ENCODE measurements around the gene ZSWIM5. TPM values are rescaled to one million over a fixed set of nuclear protein-coding genes. Genes with fewer than 3 reads are reported as not detected.

ZSWIM5 gene
- total and polyA plus RNA-seq, 2 of the 8 experiments (the other 6 are each of a cell fraction or from before 2014, with no cell fraction given): 2.5 to 3.9 TPM

DNA sequence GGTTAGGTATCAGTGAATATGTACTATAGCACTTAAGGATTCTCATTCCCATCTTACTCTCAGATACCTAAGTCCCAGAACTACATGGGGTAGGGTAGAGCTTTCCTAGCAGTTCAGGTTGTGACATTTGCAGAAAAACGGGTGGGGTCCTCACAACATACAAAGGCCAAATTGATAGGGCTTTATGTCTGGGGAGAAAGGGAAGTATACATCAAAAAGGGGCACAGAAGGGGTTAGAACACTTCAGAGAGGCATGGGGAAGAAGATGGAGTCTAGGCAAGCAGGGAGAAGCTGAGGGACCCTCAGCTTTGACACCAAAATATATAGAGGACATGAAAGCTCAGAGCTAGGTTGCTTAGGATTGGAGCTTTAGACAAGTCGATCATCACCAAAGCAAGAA, 190.7 kb downstream of the ZSWIM5 start:
- no peak overlapping the region for H3K4me3 ChIP-seq (ENCODE audit: extremely low read depth in 1 of 4, insufficient read depth in 2 of 4, low read depth in 3 of 4, low read length in 4 of 4)
- H4K20me1 ChIP-seq (replicated peaks in 1 of 2; ENCODE audit: control insufficient read depth in 1 of 2, insufficient read depth in 2 of 2, low read length in 2 of 2): peaks cover 0 to 2% of the 10 kb centered on the region in 2 experiments
- no peak overlapping the region for H3K4ac ChIP-seq (replicated peaks; ENCODE audit: insufficient read length, low read depth, low read length)
- no peak overlapping the region for H3K18ac ChIP-seq (ENCODE audit: extremely low read depth, low read length)
- ChIA-PET POLR2A (ENCODE audit: partially characterized antibody) (no interaction called here), CTCF (ENCODE audit: partially characterized antibody) (interaction anchor here (0.7 to 15.4 kb wide), 8 partner anchors 14 to 478 kb away, joined by 3 to 424 read pairs (median 5); partner anchors contain the start of gene HPDL)
- DNase-seq (ENCODE audit: low read depth in 1 of 2, low spot score in 2 of 2) (no peak), FAIRE-seq (no peak)
- WGBS, 2 experiments (ENCODE audit: extremely low coverage in 1 of 2, insufficient coverage in 1 of 2, insufficient read length in 1 of 2, insufficient replicate concordance in 2 of 2, low coverage in 1 of 2, low lambda C conversion rate in 2 of 2, missing lambda C conversion rate in 1 of 2): 80% methylated on average over 2 of the region's 2 CpGs; no CpG with 5 or more reads in 1 of the 2 experiments
- no peak overlapping the region for H3K56ac ChIP-seq (replicated peaks; ENCODE audit: insufficient read length, low read depth, low read length)
- H3K9me3 ChIP-seq (ENCODE audit: insufficient read depth in 2 of 2, low read depth in 1 of 2, low read length in 1 of 2): no peaks in the 10 kb centered on the region
- no peak overlapping the region for H2BK12ac ChIP-seq (ENCODE audit: low read depth, low read length)
- H2BK5ac ChIP-seq (ENCODE audit: low read depth, low read length): no peak overlapping the region
- H3K23ac ChIP-seq (ENCODE audit: insufficient read length): no peak overlapping the region
- H3K23me2 ChIP-seq (ENCODE audit: low read depth, low read length): peaks cover 6% of the 10 kb centered on the region
- no peak overlapping the region for H2AK5ac ChIP-seq (ENCODE audit: low read depth, low read length)
- H3K79me2 ChIP-seq (ENCODE audit: control insufficient read depth in 1 of 2, insufficient read depth in 2 of 2, low read length in 2 of 2): no peaks in the 10 kb centered on the region; a peak in 1 of 4 replicates
- no peaks in the 10 kb centered on the region for H3K27me3 ChIP-seq (replicated peaks in 1 of 4; ENCODE audit: control insufficient read depth in 3 of 4, extremely low read depth in 1 of 4, insufficient read depth in 3 of 4, low read length in 3 of 4)
- TF ChIP-seq KDM5A (IDR thresholded peaks at IDR 0.05; ENCODE audit: low read length): no peak
- TF ChIP-seq KDM1A (IDR thresholded peaks at IDR 0.05; ENCODE audit: borderline replicate concordance, low read length): no peak
- TF ChIP-seq CREB1 (IDR thresholded peaks at IDR 0.05): no peak
- TF ChIP-seq BACH1 (IDR thresholded peaks at IDR 0.05; ENCODE audit: low read length): no peak
- TF ChIP-seq, protein P1, sequence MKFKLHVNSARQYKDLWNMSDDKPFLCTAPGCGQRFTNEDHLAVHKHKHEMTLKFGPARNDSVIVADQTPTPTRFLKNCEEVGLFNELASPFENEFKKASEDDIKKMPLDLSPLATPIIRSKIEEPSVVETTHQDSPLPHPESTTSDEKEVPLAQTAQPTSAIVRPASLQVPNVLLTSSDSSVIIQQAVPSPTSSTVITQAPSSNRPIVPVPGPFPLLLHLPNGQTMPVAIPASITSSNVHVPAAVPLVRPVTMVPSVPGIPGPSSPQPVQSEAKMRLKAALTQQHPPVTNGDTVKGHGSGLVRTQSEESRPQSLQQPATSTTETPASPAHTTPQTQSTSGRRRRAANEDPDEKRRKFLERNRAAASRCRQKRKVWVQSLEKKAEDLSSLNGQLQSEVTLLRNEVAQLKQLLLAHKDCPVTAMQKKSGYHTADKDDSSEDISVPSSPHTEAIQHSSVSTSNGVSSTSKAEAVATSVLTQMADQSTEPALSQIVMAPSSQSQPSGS (IDR thresholded peaks at IDR 0.05; ENCODE audit: low read length): no peak
- TF ChIP-seq CTCF (IDR thresholded peaks at IDR 0.05; ENCODE audit: control extremely low read depth in 1 of 3, insufficient read depth in 1 of 3, low read depth in 1 of 3, low read length in 3 of 3): no peak
- TF ChIP-seq ASH2L (IDR thresholded peaks at IDR 0.05; ENCODE audit: low read length): no peak
- H4K5ac ChIP-seq (ENCODE audit: insufficient read length, low read depth, low read length): no peak overlapping the region
- no peak overlapping the region for H4K91ac ChIP-seq (replicated peaks; ENCODE audit: insufficient read length, low read length)
- no peak overlapping the region for H3K27ac ChIP-seq (ENCODE audit: low read depth, low read length)
- no peak overlapping the region for H4K8ac ChIP-seq (ENCODE audit: extremely low read depth, insufficient read depth, low read length)
- H3K4me1 ChIP-seq (replicated peaks in 1 of 4; ENCODE audit: control insufficient read depth in 3 of 4, insufficient read depth in 4 of 4, low read length in 3 of 4): peaks cover 0 to 5% (median 4%) of the 10 kb centered on the region in 4 experiments; a peak in 5 of 7 replicates
- H2BK20ac ChIP-seq (ENCODE audit: low read length): no peak overlapping the region
- H3K9ac ChIP-seq (replicated peaks in 1 of 4; ENCODE audit: extremely low read depth in 1 of 4, low read depth in 3 of 4, low read length in 3 of 4): no peak overlapping the region
- no peak overlapping the region for H3K14ac ChIP-seq (ENCODE audit: insufficient read length)
- H2AFZ ChIP-seq (ENCODE audit: low read length): no peak overlapping the region
- H3K79me1 ChIP-seq (ENCODE audit: low read depth, low read length): no peaks in the 10 kb centered on the region
- H2BK15ac ChIP-seq (ENCODE audit: low read length): no peak overlapping the region
- H3K36me3 ChIP-seq (ENCODE audit: control insufficient read depth in 2 of 4, insufficient read depth in 4 of 4, low read length in 3 of 4): 0 out of 8 replicates have a peak, but pooled peaks cover 0 to 4% (median 2%) of the 10 kb centered on the region in 4 experiments
- no peak overlapping the region for H3K4me2 ChIP-seq (ENCODE audit: insufficient read depth in 1 of 2, low read depth in 2 of 2, low read length in 2 of 2)
- no peak overlapping the region for H2BK120ac ChIP-seq (replicated peaks; ENCODE audit: low read depth, low read length)
